Measurements from ENCODE around the gene TRAPPC3.

TRAPPC3 gene

DNA sequence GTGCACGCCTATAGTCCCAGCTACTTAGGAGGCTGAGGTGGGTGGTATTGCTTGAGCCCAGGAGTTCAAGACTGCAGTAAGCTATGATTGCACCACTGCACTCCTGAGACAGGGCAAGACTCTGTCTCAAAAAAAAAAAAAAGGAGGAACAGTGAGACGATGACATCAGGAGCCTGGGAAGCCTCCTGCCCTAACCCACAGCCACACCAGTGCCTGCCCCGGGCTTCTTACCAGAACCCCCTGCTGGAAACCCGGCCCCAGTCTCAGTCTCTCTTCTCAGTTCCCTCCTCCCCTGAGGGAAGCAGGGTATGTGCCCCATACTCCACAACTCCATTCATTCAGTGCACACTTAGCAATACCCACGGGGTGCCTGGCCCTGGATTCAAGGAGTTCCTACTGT, 33.4 kb downstream of the TRAPPC3 start:
- peaks cover 48% of the 10 kb centered on the region for H3K4me1 ChIP-seq (ENCODE audit: control insufficient read depth, insufficient read depth, low read depth, low read length)
- H2BK5ac ChIP-seq (ENCODE audit: low read depth, low read length, poor library complexity, severe bottlenecking), result no peak overlapping the region
- H3K36me3 ChIP-seq (ENCODE audit: control insufficient read depth in 1 of 2, insufficient read depth in 2 of 2, low read depth in 1 of 2, low read length in 2 of 2), result peaks cover 8 to 9% of the 10 kb centered on the region in 2 experiments
- peak overlapping the region in 1 of 2 experiments; percentile 53 for H3K4me3 ChIP-seq (ENCODE audit: insufficient read depth in 1 of 2, low read depth in 1 of 2, low read length in 2 of 2)
- H2BK15ac ChIP-seq (ENCODE audit: low read depth, poor library complexity, severe bottlenecking), result no peak overlapping the region
- no peak overlapping the region for H3K23ac ChIP-seq (ENCODE audit: low read length in 2 of 2)
- no peak overlapping the region for H2AFZ ChIP-seq (ENCODE audit: low read depth, low read length)
- no peaks in the 10 kb centered on the region for H3K79me1 ChIP-seq (replicated peaks; ENCODE audit: low read length, poor library complexity, severe bottlenecking)
- H2AK5ac ChIP-seq (ENCODE audit: low read length, severe bottlenecking), result peak overlapping the region; percentile 47
- H4K91ac ChIP-seq (ENCODE audit: low read length), result no peak overlapping the region
- peak overlapping the region; percentile 55 for H3K27ac ChIP-seq (ENCODE audit: low read length, poor library complexity, severe bottlenecking)
- H3K27me3 ChIP-seq (ENCODE audit: control insufficient read depth in 1 of 2, insufficient read depth in 1 of 2, low read length in 2 of 2), result no peaks in the 10 kb centered on the region
- H4K8ac ChIP-seq (ENCODE audit: low read length), result no peak overlapping the region
- H3K9ac ChIP-seq (ENCODE audit: low read length), result peak overlapping the region; percentile 76
- no peak overlapping the region for H2BK12ac ChIP-seq (ENCODE audit: low read length in 2 of 2)
- H2BK120ac ChIP-seq (ENCODE audit: low read depth, low read length), result no peak overlapping the region
- no peak overlapping the region for H3K4ac ChIP-seq (ENCODE audit: low read depth in 1 of 2, low read length in 2 of 2)
- H3K18ac ChIP-seq (ENCODE audit: low read depth in 1 of 2, low read length in 2 of 2), result no peak overlapping the region
- no peak for DNase-seq
- 85% methylated on average over 5 of the region's 5 CpGs for WGBS
- H3K9me3 ChIP-seq (ENCODE audit: control insufficient read depth, low read length), result no peaks in the 10 kb centered on the region
- H3K4me2 ChIP-seq (ENCODE audit: low read length, poor library complexity, severe bottlenecking), result no peak overlapping the region
- no peak overlapping the region for H3K14ac ChIP-seq (ENCODE audit: low read length in 2 of 2)

- Histone ChIP-seq H2BK15ac (ENCODE audit: low read depth, poor library complexity, severe bottlenecking) (no peak overlapping the region), H3K14ac (ENCODE audit: low read length in 2 of 2) (no peak overlapping the region), H3K4me2 (ENCODE audit: low read length, poor library complexity, severe bottlenecking) (peak overlapping the region; percentile 18), H2BK120ac (ENCODE audit: low read depth, low read length) (no peak overlapping the region), H3K4ac (ENCODE audit: low read depth in 1 of 2, low read length in 2 of 2) (no peak overlapping the region), H2AFZ (ENCODE audit: low read depth, low read length) (no peak overlapping the region), H3K18ac (ENCODE audit: low read depth in 1 of 2, low read length in 2 of 2) (peak overlapping the region in 1 of 2 experiments; percentile 25), H3K27me3 (ENCODE audit: control insufficient read depth in 1 of 2, insufficient read depth in 1 of 2, low read length in 2 of 2) (no peaks in the 10 kb centered on the region), H3K36me3 (ENCODE audit: control insufficient read depth in 1 of 2, insufficient read depth in 2 of 2, low read depth in 1 of 2, low read length in 2 of 2) (peaks cover 8 to 9% of the 10 kb centered on the region in 2 experiments), H2BK5ac (ENCODE audit: low read depth, low read length, poor library complexity, severe bottlenecking) (no peak overlapping the region), H4K91ac (ENCODE audit: low read length) (no peak overlapping the region), H3K4me3 (ENCODE audit: insufficient read depth in 1 of 2, low read depth in 1 of 2, low read length in 2 of 2) (peak overlapping the region in 1 of 2 experiments; percentile 53), H2BK12ac (ENCODE audit: low read length in 2 of 2) (no peak overlapping the region), H3K27ac (ENCODE audit: low read length, poor library complexity, severe bottlenecking) (peak overlapping the region; percentile 55), H3K23ac (ENCODE audit: low read length in 2 of 2) (no peak overlapping the region), H3K79me1 (replicated peaks; ENCODE audit: low read length, poor library complexity, severe bottlenecking) (no peaks in the 10 kb centered on the region), H3K4me1 (ENCODE audit: control insufficient read depth, insufficient read depth, low read depth, low read length) (peaks cover 51% of the 10 kb centered on the region), H3K9ac (ENCODE audit: low read length) (peak overlapping the region; percentile 76), H4K8ac (ENCODE audit: low read length) (no peak overlapping the region), H2AK5ac (ENCODE audit: low read length, severe bottlenecking) (no peak overlapping the region), H3K9me3 (ENCODE audit: control insufficient read depth, low read length) (no peaks in the 10 kb centered on the region)
- WGBS, result 69% methylated on average over 17 of the region's 18 CpGs
- no peak for DNase-seq
Measured at GRCh38 chr1:36115200-36115669, 34.1 kb downstream of the TRAPPC3 start.

GRCh38 chr1:36114371-36114770, 34.9 kb downstream of the TRAPPC3 start:
- WGBS, result 72% methylated on average over 5 of the region's 5 CpGs
- DNase-seq, result no peak
- no peaks in the 10 kb centered on the region for H3K27me3 ChIP-seq (ENCODE audit: control insufficient read depth in 1 of 2, insufficient read depth in 1 of 2, low read length in 2 of 2)
- H3K27ac ChIP-seq (ENCODE audit: low read length, poor library complexity, severe bottlenecking), result no peak overlapping the region
- no peak overlapping the region for H2BK15ac ChIP-seq (ENCODE audit: low read depth, poor library complexity, severe bottlenecking)
- H3K4me2 ChIP-seq (ENCODE audit: low read length, poor library complexity, severe bottlenecking), result no peak overlapping the region
- no peak overlapping the region for H4K91ac ChIP-seq (ENCODE audit: low read length)
- H4K8ac ChIP-seq (ENCODE audit: low read length), result no peak overlapping the region
- H3K14ac ChIP-seq (ENCODE audit: low read length in 2 of 2), result no peak overlapping the region
- no peak overlapping the region for H2BK120ac ChIP-seq (ENCODE audit: low read depth, low read length)
- H3K4me1 ChIP-seq (ENCODE audit: control insufficient read depth, insufficient read depth, low read depth, low read length), result peaks cover 47% of the 10 kb centered on the region
- no peak overlapping the region for H2BK12ac ChIP-seq (ENCODE audit: low read length in 2 of 2)
- no peak overlapping the region for H3K9ac ChIP-seq (ENCODE audit: low read length)
- no peak overlapping the region for H3K4me3 ChIP-seq (ENCODE audit: insufficient read depth in 1 of 2, low read depth in 1 of 2, low read length in 2 of 2)
- H3K9me3 ChIP-seq (ENCODE audit: control insufficient read depth, low read length), result no peaks in the 10 kb centered on the region
- H3K79me1 ChIP-seq (replicated peaks; ENCODE audit: low read length, poor library complexity, severe bottlenecking), result no peaks in the 10 kb centered on the region
- no peak overlapping the region for H3K4ac ChIP-seq (ENCODE audit: low read depth in 1 of 2, low read length in 2 of 2)
- peaks cover 8 to 9% of the 10 kb centered on the region in 2 experiments for H3K36me3 ChIP-seq (ENCODE audit: control insufficient read depth in 1 of 2, insufficient read depth in 2 of 2, low read depth in 1 of 2, low read length in 2 of 2)
- H2BK5ac ChIP-seq (ENCODE audit: low read depth, low read length, poor library complexity, severe bottlenecking), result no peak overlapping the region
- no peak overlapping the region for H3K18ac ChIP-seq (ENCODE audit: low read depth in 1 of 2, low read length in 2 of 2)
- H2AFZ ChIP-seq (ENCODE audit: low read depth, low read length), result no peak overlapping the region
- H2AK5ac ChIP-seq (ENCODE audit: low read length, severe bottlenecking), result peak overlapping the region; percentile 83
- H3K23ac ChIP-seq (ENCODE audit: low read length in 2 of 2), result no peak overlapping the region

DNA sequence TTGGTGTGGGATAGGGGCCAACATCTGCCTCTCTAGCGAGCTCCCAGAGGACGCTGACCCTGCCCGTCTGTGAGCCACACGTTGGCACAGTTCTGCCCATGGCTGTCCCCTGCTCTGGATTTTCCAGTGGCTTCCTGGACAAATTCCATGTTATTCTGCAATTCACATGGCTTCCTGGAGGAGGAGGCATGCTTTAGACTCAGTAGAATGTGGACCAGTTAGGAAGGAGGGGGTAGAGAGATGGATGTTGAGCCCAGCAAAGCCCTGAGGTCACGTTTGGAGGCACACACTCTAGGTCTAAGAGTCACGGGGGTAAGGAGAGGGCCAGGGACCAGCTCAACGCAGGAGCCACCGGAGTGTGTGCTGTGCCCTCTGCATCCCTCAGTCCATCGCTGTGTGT, 36.5 kb downstream of the TRAPPC3 start:
- DNase-seq, result no peak
- Histone ChIP-seq H2AFZ (ENCODE audit: low read depth, low read length) (no peak overlapping the region), H2AK5ac (ENCODE audit: low read length, severe bottlenecking) (no peak overlapping the region), H3K4me3 (ENCODE audit: insufficient read depth in 1 of 2, low read depth in 1 of 2, low read length in 2 of 2) (no peak overlapping the region), H3K27ac (ENCODE audit: low read length, poor library complexity, severe bottlenecking) (no peak overlapping the region), H3K4me1 (ENCODE audit: control insufficient read depth, insufficient read depth, low read depth, low read length) (peaks cover 49% of the 10 kb centered on the region), H3K9ac (ENCODE audit: low read length) (no peak overlapping the region), H3K27me3 (ENCODE audit: control insufficient read depth in 1 of 2, insufficient read depth in 1 of 2, low read length in 2 of 2) (no peaks in the 10 kb centered on the region), H2BK12ac (ENCODE audit: low read length in 2 of 2) (no peak overlapping the region), H3K36me3 (ENCODE audit: control insufficient read depth in 1 of 2, insufficient read depth in 2 of 2, low read depth in 1 of 2, low read length in 2 of 2) (peaks cover 8 to 9% of the 10 kb centered on the region in 2 experiments), H4K91ac (ENCODE audit: low read length) (no peak overlapping the region), H3K9me3 (ENCODE audit: control insufficient read depth, low read length) (no peaks in the 10 kb centered on the region), H3K18ac (ENCODE audit: low read depth in 1 of 2, low read length in 2 of 2) (no peak overlapping the region), H3K4me2 (ENCODE audit: low read length, poor library complexity, severe bottlenecking) (no peak overlapping the region), H3K4ac (ENCODE audit: low read depth in 1 of 2, low read length in 2 of 2) (no peak overlapping the region), H3K14ac (ENCODE audit: low read length in 2 of 2) (no peak overlapping the region), H2BK120ac (ENCODE audit: low read depth, low read length) (no peak overlapping the region), H3K23ac (ENCODE audit: low read length in 2 of 2) (no peak overlapping the region), H4K8ac (ENCODE audit: low read length) (no peak overlapping the region), H2BK5ac (ENCODE audit: low read depth, low read length, poor library complexity, severe bottlenecking) (no peak overlapping the region), H2BK15ac (ENCODE audit: low read depth, poor library complexity, severe bottlenecking) (no peak overlapping the region), H3K79me1 (replicated peaks; ENCODE audit: low read length, poor library complexity, severe bottlenecking) (no peaks in the 10 kb centered on the region)
- 89% methylated on average over 9 of the region's 9 CpGs for WGBS

All from mesenchymal stem cell (in vitro differentiated cells and primary cell).